Suprapubic skin (tissue), 3 donors: ENCODE data around the gene PAIP2.
A peak's percentile ranks its signal among the peaks of the same experiment; 100 is the strongest.

Experiments
- POLR2AphosphoS5 ChIP-seq, 3 donors: sonication (generic); formaldehyde crosslinking; IDR thresholded peaks; one replicate each; pipeline ENCODE4 v1.6.1; 2017; ENCODE audit warnings: antibody characterized with exemption in 3 of 3
- TF ChIP-seq, protein P1 (sequence below), 2 donors: fragments of 200-600 bp in 1 of 2; fragments of 450-650 bp in 1 of 2; sonication (generic) in 1 of 2; IDR thresholded peaks; one replicate each; pipeline ENCODE4 v1.5.1; 2016 to 2019; ENCODE audit warnings: antibody characterized with exemption in 2 of 2, mild to moderate bottlenecking in 1 of 2, moderate library complexity in 1 of 2

DNA sequence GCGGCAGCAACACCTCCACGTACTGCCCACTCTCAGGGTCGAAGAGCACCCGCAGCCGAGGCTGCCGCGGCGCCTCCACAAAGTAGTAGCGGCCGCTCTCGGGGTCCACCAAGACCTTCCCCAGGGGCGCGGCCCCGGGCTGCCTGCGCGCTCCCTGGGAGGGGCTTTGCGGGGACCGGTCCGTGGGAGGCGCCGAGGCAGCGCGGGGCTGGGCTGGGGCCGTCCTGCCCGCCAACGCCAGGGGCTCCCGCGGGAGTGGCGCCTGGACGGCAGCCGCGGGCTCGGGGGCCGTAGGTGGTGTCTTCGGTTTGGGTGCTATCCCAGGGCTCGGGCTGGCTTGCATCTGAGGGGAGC is 50.6 kb downstream of the PAIP2 start:
- no peak for TF ChIP-seq POLR2AphosphoS5 (IDR thresholded peaks at IDR 0.05)
- TF ChIP-seq, protein P1, sequence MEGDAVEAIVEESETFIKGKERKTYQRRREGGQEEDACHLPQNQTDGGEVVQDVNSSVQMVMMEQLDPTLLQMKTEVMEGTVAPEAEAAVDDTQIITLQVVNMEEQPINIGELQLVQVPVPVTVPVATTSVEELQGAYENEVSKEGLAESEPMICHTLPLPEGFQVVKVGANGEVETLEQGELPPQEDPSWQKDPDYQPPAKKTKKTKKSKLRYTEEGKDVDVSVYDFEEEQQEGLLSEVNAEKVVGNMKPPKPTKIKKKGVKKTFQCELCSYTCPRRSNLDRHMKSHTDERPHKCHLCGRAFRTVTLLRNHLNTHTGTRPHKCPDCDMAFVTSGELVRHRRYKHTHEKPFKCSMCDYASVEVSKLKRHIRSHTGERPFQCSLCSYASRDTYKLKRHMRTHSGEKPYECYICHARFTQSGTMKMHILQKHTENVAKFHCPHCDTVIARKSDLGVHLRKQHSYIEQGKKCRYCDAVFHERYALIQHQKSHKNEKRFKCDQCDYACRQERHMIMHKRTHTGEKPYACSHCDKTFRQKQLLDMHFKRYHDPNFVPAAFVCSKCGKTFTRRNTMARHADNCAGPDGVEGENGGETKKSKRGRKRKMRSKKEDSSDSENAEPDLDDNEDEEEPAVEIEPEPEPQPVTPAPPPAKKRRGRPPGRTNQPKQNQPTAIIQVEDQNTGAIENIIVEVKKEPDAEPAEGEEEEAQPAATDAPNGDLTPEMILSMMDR (IDR thresholded peaks at IDR 0.05): peak in 1 of 2 donors; percentile 43
